DMS153 (cell line): ENCODE results near the gene TMEFF1.
"Not testable (repeated sequence)": the region's sequence is repeated elsewhere in the genome, so short reads cannot be mapped to it uniquely, and the experiment has no call there.

ENCODE experiments used
- DNase-seq: peaks from one replicate; lab custom pipeline; 2025; lab: John Stamatoyannopoulos, UW

Gene TMEFF1

DNA sequence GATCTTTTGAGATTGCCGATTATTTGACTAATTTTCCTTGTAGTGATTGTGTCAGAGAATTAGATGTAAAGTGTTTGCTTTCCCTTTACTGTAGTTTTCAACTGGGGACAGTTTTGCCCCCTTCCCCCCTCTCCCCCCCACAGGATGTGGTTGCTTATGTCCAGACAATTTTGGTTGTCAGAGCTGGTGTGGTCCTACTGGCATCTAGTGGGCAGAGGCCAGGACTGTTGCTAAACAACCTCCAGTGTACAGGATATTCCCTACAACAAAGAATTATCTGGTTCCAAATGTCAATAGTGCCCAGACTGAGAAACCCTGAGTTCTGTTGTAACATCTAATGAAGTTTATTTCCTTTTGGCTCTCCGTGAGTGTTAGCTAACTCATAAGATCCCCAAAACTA lies 20.0 kb downstream of the TMEFF1 start:
- no peak for DNase-seq

DNA sequence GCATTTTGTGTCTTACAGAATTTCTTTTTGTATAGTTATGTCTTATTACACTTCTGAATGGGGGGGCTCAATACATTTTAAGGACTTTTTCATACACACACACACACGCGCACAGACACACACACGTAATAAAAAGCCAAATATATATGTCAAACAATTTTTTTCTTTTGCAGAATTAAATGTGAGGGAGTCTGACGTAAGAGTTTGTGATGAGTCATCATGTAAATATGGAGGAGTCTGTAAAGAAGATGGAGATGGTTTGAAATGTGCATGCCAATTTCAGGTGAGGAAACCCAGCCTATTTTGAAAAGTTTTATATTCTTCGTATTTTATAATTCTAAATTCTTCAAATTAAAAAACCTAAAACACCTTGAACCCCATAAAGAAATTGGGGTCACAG lies 25.6 kb downstream of the TMEFF1 start:
- no peak for DNase-seq

DNA sequence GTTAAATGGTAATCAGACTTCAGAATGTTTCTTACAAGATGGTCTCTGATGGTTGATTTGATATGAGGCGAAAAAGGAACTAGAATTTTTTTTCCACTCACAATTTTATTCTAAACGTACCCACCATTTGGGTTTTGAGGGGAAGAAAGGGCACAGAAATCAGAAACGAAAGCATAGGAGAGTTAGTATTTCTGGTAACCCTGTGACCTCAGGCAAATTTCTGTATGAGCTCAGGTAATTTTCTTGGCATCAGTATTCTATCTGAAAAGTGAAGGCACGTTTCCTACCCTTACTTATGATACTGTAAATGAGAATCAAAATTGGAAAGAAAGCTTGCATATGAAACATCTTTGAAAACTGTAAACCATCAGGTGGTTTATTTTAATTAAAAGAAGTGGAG lies 26.5 kb downstream of the TMEFF1 start:
- no peak for DNase-seq

- no peak for DNase-seq
These were observed 26.9 kb downstream of the TMEFF1 start for GRCh38 chr9:100499866-100500265.

DNA sequence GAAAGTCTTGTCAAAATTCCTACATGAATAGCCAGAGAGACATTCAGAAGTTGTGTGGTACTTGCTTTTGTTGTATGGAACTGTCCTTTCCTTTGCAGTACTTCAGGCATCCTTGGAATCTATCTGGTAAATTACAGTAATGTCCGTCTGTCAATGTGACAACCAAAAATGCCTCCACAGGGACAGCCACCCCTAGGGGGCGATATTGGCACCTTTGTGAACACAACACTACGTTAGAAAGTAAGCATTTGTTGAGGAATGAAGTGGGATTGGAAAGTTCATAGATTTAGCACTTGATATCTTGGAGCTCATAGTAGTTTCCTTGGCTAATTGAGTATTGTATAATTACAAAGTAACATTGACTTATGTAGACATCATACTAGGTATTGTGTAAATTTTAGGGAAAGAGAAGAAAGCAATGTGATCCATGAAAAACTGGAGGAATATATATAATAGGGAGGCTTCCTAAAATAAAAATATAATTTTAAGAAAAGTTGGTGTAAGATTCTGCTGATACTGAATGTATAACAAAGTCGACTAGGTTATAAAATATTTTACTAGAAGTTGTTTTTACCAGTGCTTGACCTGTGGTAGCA lies 32.7 kb downstream of the TMEFF1 start:
- no peak for DNase-seq

- not testable (repeated sequence) for DNase-seq
These were observed 34.4 kb downstream of the TMEFF1 start for GRCh38 chr9:100507350-100507749.

- DNase-seq: no peak
These were observed 38.3 kb downstream of the TMEFF1 start for GRCh38 chr9:100511205-100511604.

DNA sequence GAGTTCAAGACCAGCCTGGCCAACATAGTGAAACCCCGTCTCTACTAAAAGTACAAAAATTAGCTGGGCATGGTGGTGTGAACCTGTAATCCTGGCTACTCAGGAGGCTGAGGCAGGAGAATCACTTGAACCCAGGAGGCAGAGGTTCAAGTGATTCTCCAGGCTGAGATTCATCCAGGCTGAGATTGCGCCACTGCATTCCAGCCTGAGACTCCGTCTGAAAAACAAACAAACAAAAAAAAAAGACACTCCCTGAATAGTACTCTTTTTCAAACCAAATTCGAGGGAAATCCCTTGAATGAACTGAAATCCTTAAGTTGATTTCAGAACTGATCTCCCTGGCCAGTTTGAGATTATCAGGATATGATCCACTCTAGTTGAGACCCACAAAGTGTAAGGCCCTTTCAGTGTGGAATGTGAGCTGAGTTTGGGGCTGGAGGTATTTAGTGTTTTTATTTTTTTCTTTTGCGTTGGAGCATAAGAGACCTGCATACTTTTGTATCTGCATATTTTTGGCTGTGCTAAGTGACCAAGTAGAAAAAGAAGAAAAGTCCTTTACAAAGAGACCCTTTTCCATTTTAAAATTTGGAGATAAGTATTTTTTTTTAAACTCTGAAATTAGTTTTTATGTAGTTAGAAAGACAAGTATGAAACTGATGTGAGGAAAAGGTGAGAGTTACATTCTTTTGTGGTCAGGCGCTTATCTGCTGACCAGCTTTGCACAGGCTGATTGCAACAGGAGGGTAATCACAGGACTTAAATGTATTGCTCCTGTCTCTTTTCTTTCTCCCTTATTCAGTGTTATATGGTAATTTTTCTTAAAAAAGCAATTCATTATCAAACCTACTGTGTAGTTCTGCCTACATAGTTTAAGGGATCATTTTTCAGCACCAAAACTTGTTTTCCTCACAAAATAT lies 42.9 kb downstream of the TMEFF1 start:
- no peak for DNase-seq

DNA sequence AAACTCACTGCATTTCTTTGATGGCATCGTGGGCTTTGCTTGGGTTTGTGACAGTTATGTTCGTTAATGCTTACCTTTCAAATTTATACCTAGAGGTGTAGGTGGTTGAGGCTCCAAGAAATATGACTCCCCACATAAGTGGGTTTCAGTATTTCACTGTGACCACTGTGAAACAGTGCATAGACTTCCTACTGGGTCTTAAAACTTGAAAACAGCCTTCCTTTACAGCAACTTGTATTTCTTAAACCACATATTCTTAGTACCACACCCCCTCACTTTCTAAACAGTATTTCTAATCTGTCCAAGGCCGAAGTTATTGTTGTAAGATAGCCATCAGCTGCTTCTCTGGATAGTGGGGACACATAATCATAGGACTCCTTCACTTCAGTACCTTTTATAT lies 48.3 kb downstream of the TMEFF1 start:
- DNase-seq: no peak

GRCh38 chr9:100525563-100525962 lies 52.6 kb downstream of the TMEFF1 start:
- DNase-seq: no peak

- not testable (repeated sequence) for DNase-seq
These were observed 54.3 kb downstream of the TMEFF1 start for GRCh38 chr9:100527180-100527794.

DNA sequence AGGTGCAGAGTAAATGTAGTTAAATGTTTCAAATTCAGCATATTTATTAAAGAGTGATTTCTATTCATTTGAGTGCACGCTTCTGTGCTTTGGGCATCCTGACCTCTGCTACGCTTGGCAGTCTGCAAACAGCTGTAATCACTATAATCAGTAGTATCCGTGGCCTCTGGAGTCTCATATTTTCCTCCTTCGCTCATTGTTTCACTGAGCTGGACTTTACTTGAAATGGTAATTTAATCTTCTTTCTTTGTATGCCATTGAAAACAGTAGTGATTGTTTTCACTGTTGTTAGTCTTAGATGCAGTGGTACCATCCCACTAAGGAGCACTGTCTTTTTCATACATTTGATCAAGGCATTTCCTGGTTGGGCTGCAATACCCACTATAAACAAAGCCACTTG lies 61.5 kb downstream of the TMEFF1 start:
- DNase-seq: no peak

DNA sequence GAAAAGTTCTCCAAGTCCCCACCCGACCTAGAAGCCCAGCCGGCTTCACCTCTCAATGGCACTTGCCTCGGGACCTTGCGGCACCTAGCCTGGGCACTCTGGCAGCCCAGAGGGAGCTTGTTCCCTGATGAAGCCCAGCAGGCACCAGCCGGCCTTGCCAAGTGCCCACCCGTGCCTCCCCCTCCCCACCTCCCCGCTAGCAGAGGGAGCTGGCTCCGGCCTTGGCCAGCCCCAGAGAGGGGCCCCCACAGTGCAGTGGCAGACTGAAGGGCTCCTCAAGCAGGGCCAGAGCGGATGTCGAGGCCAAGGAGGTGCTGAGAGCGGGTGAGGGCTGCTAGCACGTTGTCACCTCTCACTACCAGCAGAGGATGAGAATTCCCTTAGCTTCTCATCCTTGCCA lies 67.4 kb downstream of the TMEFF1 start:
- DNase-seq: no peak

GRCh38 chr9:100549048-100549447 lies 76.1 kb downstream of the TMEFF1 start:
- no peak for DNase-seq

DNA sequence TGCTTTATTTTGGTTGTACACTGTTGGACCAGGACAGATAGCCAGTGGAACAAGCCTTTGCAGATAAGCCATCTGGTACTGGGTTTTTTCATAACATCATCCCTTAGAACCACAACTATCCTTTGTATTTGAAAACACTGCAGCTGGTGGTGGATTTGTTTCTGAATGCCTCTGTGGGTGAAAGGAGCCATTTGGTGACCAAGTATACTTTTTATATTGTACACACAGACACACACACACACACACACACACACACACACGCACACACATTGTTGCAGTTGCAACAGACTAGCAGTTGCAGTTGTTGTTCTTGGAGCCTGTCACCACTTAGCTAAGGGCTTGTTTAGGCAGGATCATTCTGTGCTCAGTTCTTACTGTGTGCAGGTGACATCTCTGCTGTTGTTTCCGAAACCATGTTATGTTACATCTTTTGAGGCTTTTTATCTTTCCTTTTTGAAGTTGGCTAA lies 82.0 kb downstream of the TMEFF1 start:
- DNase-seq: no peak

GRCh38 chr9:100555471-100555870 lies 82.5 kb downstream of the TMEFF1 start:
- no peak for DNase-seq

DNA sequence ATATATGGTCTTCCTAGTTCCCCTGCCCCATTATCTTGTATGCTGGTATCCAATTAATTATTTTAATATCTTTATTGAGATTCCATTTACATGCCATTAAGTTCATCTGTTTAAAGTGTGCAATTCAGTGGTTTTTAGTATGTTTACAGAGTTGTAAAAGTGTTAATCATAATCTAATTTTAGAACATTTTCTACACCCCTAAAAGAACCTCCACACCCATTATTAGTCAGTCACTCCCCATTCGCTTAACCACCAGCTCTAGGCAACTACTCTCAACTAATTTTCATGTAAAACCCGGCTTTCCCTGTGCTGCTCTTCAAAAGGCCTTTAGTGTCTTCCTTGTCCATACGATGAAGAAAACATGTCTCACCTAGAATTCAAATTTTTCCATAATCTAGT lies 84.1 kb downstream of the TMEFF1 start:
- no peak for DNase-seq

GRCh38 chr9:100561256-100561655 lies 88.3 kb downstream of the TMEFF1 start:
- DNase-seq: no peak

DNA sequence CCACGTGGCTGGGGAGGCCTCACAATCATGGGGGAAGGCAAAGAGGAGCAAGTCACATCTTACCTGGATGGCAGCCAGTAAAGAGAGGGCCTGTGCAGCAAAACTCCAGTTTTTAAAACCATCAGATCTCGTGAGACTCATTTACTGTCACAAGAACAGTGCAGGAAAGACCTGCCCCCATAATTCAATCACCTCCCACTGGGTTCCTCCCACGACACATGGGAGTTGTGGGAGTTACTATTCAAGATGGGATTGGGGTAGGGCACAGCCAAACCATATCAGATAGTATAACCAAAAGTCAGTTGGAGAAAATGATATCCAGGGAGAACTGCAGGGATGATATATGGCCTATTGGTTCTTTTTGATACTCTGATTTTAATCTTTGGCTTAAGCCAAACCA lies 94.9 kb downstream of the TMEFF1 start:
- DNase-seq: no peak

GRCh38 chr9:100573655-100574260 lies 100.8 kb downstream of the TMEFF1 start:
- no peak for DNase-seq

GRCh38 chr9:100575006-100575405 lies 102.1 kb downstream of the TMEFF1 start:
- no peak for DNase-seq

DNA sequence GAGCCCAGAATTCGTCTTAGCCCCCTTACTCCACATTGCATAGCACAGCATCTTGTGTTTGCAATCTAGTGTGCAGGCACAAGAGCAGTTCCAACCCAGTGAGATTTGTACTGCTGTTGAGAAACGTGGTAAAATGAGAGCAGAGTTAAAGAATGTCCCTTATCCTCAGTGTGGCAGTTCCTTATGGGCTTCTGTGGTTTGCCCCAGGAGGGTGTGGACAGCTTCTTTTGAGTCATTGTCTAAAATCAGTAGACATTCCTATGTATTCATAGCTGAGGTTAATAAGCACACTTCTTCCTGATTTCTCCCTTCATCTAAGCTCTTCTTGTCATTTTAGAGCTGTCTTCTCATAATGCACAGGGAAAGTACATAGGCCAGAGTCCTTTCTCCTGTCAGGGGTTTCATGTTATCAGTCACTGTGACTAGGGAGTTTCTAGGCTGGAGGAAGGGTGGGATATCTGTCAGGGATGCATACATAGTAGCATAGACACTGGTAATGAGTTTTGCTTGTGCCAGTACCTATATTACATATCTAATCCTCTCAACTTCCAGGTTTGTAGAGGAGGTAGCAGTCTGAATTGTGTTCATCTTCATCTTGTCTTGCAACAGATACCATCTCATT lies 102.9 kb downstream of the TMEFF1 start:
- DNase-seq: no peak
